ENCODE results near the gene CIDEA. TPM values are rescaled to one million over a fixed set of nuclear protein-coding genes. Genes with fewer than 3 reads are reported as not detected.

Gene CIDEA
- total and polyA plus RNA-seq, 7 donors, result 0.38 to 2.7 (median 0.72) TPM; not detected in 3

- intact Hi-C loops (cut with DNase I), result loop anchor here (5.0 to 10.0 kb wide), 3 partner anchors 147 to 190 kb away; no protein-coding TSS in a partner anchor
- Histone ChIP-seq H3K27ac (no peak overlapping the region), H3K4me3 (no peak overlapping the region), H3K36me3 (ENCODE audit: insufficient read depth in 1 of 2, low read depth in 1 of 2) (no peaks in the 10 kb centered on the region), H3K4me1 (no peaks in the 10 kb centered on the region), H3K9me3 (no peaks in the 10 kb centered on the region), H3K27me3 (ENCODE audit: insufficient read depth in 3 of 3, low read length in 2 of 3) (peaks cover 0 to 4% (median 3%) of the 10 kb centered on the region in 3 donors)
- WGBS, 3 donors, result 89 to 93% (median 91%) methylated on average over 19 of the region's 19 CpGs
- no peak for DNase-seq
- no peak for TF ChIP-seq CTCF (IDR thresholded peaks at IDR 0.05)
- no peak for ATAC-seq
Observed at GRCh38 chr18:12234451-12235190, 19.5 kb upstream of the CIDEA start.

DNA sequence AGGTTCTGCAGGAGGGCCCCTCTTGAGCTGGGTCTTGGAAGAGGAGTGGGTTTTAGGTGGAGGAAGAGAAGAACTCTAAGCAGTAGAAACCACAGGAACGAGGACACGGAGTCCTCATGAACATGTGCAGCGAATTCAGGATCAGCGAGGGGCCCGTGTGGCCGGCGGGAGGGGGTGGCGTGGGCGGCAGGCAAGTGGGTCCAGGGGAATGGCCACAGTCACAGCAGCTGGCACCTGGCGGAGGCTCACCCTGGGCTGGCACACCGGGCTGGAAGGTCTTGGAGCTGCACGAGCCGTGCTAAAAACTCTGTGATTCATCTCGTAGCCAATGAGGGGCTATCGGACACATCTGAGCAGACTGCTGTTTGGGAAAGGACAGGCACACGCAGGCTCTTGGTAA lies 18.0 kb upstream of the CIDEA start:
- Histone ChIP-seq H3K27ac (no peak overlapping the region), H3K27me3 (ENCODE audit: insufficient read depth in 3 of 3, low read length in 2 of 3) (peaks cover 0 to 4% (median 3%) of the 10 kb centered on the region in 3 donors), H3K36me3 (ENCODE audit: insufficient read depth in 1 of 2, low read depth in 1 of 2) (no peaks in the 10 kb centered on the region), H3K9me3 (no peaks in the 10 kb centered on the region), H3K4me1 (no peaks in the 10 kb centered on the region), H3K4me3 (no peak overlapping the region)
- DNase-seq (no peak), ATAC-seq (no peak)
- TF ChIP-seq CTCF (IDR thresholded peaks at IDR 0.05), result no peak
- intact Hi-C loops (cut with DNase I), result loop anchor here (5.0 to 10.0 kb wide), 3 partner anchors 149 to 191 kb away; no protein-coding TSS in a partner anchor
- 91 to 94% (median 93%) methylated on average over 16 of the region's 16 CpGs for WGBS, 3 donors

GRCh38 chr18:12236934-12237832 lies 17.0 kb upstream of the CIDEA start:
- peak; percentile 73 to 84 for DNase-seq
- ATAC-seq, result peak; percentile 88 to 94 (median 91)
- Histone ChIP-seq H3K4me3 (peak overlapping the region; percentile 28), H3K27me3 (ENCODE audit: insufficient read depth in 3 of 3, low read length in 2 of 3) (peaks cover 0 to 7% (median 0%) of the 10 kb centered on the region in 3 donors), H3K36me3 (ENCODE audit: insufficient read depth in 1 of 2, low read depth in 1 of 2) (no peaks in the 10 kb centered on the region), H3K4me1 (no peaks in the 10 kb centered on the region), H3K27ac (no peak overlapping the region), H3K9me3 (no peaks in the 10 kb centered on the region)
- WGBS, 3 donors, result 32 to 33% (median 33%) methylated on average over 31 to 33 of the region's 33 CpGs
- peak; percentile 81 for TF ChIP-seq CTCF (IDR thresholded peaks at IDR 0.05)
- intact Hi-C loops (cut with DNase I), result loop anchor here (5.0 to 10.0 kb wide), 3 partner anchors 150 to 192 kb away; no protein-coding TSS in a partner anchor

GRCh38 chr18:12238826-12239225 lies 15.3 kb upstream of the CIDEA start:
- TF ChIP-seq CTCF (IDR thresholded peaks at IDR 0.05), result no peak
- no peaks in the 10 kb centered on the region for H3K9me3 ChIP-seq
- no peak overlapping the region for H3K27ac ChIP-seq
- H3K4me3 ChIP-seq, result no peak overlapping the region
- ATAC-seq (no peak), DNase-seq (no peak)
- H3K27me3 ChIP-seq (ENCODE audit: insufficient read depth in 3 of 3, low read length in 2 of 3), result peaks cover 0 to 9% (median 3%) of the 10 kb centered on the region in 3 donors
- H3K4me1 ChIP-seq, result no peaks in the 10 kb centered on the region
- 38 to 39% (median 38%) methylated on average over 3 of the region's 3 CpGs for WGBS, 3 donors
- intact Hi-C loops (cut with DNase I), result loop anchor here (5.0 to 10.0 kb wide), 3 partner anchors 152 to 194 kb away; no protein-coding TSS in a partner anchor
- no peaks in the 10 kb centered on the region for H3K36me3 ChIP-seq (ENCODE audit: insufficient read depth in 1 of 2, low read depth in 1 of 2)

Data from psoas muscle (tissue), 8 donors.